C4-2B (cell line): ENCODE results near the gene ZDHHC1.

Source experiments
- CTCF ChIP-seq: fragments of 450-650 bp; conservative IDR thresholded peaks from 2 replicates; pipeline ENCODE4 v1.5.1; 2017; ENCODE audit warnings: mild to moderate bottlenecking
- ZFX ChIP-seq: fragments of 450-650 bp; IDR thresholded peaks from 2 replicates; pipeline ENCODE4 v1.6.1; 2017

GRCh38 chr16:67463059-67463458, 46.8 kb upstream of the ZDHHC1 start:
- no peak for TF ChIP-seq CTCF
- TF ChIP-seq ZFX = no peak; the same call in 1 of the 2 replicates
